HepG2 (cell line): ENCODE data around the gene ESRP2. TPM values are rescaled to one million over a fixed set of nuclear protein-coding genes. Genes with fewer than 3 reads are reported as not detected.

Experiments used
- KDM5B ChIP-seq: sonication (generic); formaldehyde crosslinking; IDR thresholded peaks from 2 replicates; pipeline ENCODE4 v1.4.0; 2020; ENCODE audit warnings: missing genetic modification reagents, mild to moderate bottlenecking, borderline replicate concordance
- MAFF ChIP-seq: IDR thresholded peaks from 2 replicates; pipeline ENCODE4 v1.6.1; 2011; ENCODE audit warnings: low read depth, low read length, improper control_type of control experiment
- RAD21 ChIP-seq: fragments of 450-650 bp; formaldehyde crosslinking; IDR thresholded peaks from 2 replicates; pipeline ENCODE4 v1.5.0; 2020; ENCODE audit warnings: mild to moderate bottlenecking
- RARA ChIP-seq: IDR thresholded peaks from 2 replicates; pipeline ENCODE4 v1.6.1; 2016; ENCODE audit warnings: missing genetic modification reagents, missing compliant biosample characterization
- SKI ChIP-seq: fragments of 450-650 bp; IDR thresholded peaks from one replicate; pipeline ENCODE4 v1.6.1; 2018; ENCODE audit warnings: mild to moderate bottlenecking; ENCODE audit not compliant: partially characterized antibody
- TEAD3 ChIP-seq: optimal IDR thresholded peaks from 2 replicates; pipeline ENCODE3; 2016; ENCODE audit warnings: borderline replicate concordance
- ZNF678 ChIP-seq: sonication (generic); formaldehyde crosslinking; IDR thresholded peaks from 2 replicates; pipeline ENCODE4 v1.4.0; 2020; ENCODE audit warnings: mild to moderate bottlenecking, missing genetic modification reagents
- polyA plus RNA-seq, 8 experiments: library from polyadenylated mRNA; depleted of rRNA in 3 of 8; stranded (reverse) in 7 of 8; unstranded in 1 of 8; fragments of >200 nt; fragmentation: Illumina TruSeq in 4 of 8; extraction: Trizol in 4 of 8; gene quantifications; 2 replicates each; pipeline versions ENCODE4 v1.2.1 to v1.2.3, GENCODE V29; 2011 to 2016; ENCODE audit warnings: low read depth in 4 of 8, missing spikeins in 1 of 8, mixed read lengths in 1 of 8; ENCODE audit not compliant: insufficient read depth in 1 of 8
- total RNA-seq, 5 experiments: library from RNA; depleted of rRNA; stranded (reverse); fragments of >200 nt; fragmentation: Illumina TruSeq; extraction: Trizol; gene quantifications; 2 replicates each; pipeline ENCODE4 v1.2.3, GENCODE V29; 2016; ENCODE audit warnings: low read depth in 1 of 5
- TF ChIP-seq, protein P1 (sequence below): sonication (generic); formaldehyde crosslinking; IDR thresholded peaks from 2 replicates; pipeline ENCODE4 v1.4.0; 2020; ENCODE audit warnings: missing genetic modification reagents
- TF ChIP-seq, protein P2 (sequence below): sonication (generic); formaldehyde crosslinking; IDR thresholded peaks from 2 replicates; pipeline ENCODE4 v1.4.0; 2020; ENCODE audit warnings: missing genetic modification reagents, mild to moderate bottlenecking, borderline replicate concordance
- TF ChIP-seq, protein P3 (sequence below): sonication (generic); formaldehyde crosslinking; IDR thresholded peaks from 2 replicates; pipeline ENCODE4 v1.4.0; 2020; ENCODE audit warnings: missing genetic modification reagents, mild to moderate bottlenecking, borderline replicate concordance
- TF ChIP-seq, protein P4 (sequence below): sonication (generic); formaldehyde crosslinking; IDR thresholded peaks from 2 replicates; pipeline ENCODE4 v1.4.0; 2020; ENCODE audit warnings: mild to moderate bottlenecking, missing genetic modification reagents, borderline replicate concordance
- TF ChIP-seq, protein P5 (sequence below): sonication (generic); formaldehyde crosslinking; IDR thresholded peaks from 2 replicates; pipeline ENCODE4 v1.9.0; 2021; ENCODE audit warnings: missing genetic modification reagents, borderline replicate concordance
- TF ChIP-seq, protein P6 (sequence below): IDR thresholded peaks from 2 replicates; pipeline ENCODE4 v1.6.1; 2016; ENCODE audit warnings: missing biosample characterization, missing genetic modification reagents, low read depth

The ESRP2 gene
- total and polyA plus RNA-seq, 2 of the 13 experiments (the other 11 are each of a cell fraction or from before 2014, with no cell fraction given), result 21.1 to 32.4 TPM

DNA sequence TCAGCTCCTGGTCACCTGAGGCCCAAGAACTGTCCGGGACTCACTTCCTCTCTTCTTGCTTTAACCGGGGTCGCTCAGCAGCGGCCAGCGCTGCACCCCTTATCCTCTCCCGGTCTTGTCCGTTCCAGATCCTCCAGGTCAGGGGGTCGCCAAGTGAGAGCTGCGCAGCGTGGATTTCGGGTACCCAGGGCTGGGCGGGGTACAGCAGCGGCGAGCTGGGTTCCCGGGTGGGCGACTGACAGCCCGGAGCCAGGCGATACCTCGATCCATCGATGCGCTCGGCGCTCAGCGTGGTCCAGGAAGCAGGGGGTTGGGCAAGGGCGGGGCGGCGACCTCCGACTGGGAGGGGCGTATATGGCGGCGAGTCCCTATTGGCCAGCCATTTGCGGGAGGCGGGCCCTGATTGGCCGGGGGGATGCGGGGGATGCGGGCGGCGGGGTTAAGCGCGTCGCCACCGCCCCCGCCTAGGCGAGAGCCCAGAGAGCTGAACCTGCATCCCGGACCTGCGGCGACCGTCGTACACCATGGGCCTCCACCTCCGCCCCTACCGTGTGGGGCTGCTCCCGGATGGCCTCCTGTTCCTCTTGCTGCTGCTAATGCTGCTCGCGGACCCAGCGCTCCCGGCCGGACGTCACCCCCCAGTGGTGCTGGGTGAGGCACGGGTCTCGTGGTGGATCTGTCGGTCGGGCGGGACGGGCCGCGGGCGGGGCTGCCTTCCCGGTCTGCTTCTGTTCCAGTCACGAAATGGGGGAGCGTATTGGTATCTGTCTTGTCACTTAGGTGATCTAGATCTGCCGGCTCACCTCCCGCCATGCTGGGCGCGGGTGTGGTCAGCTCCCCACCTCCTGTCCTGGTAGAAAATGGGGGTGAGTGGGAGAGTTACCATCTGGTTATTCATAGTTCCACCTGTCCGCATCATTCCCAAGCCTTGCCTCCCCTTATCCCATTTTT, 9.3 kb upstream of the ESRP2 start, which contains the start of gene PLA2G15 (continued):
- TF ChIP-seq TEAD3 (CRISPR knock-in tag) (peak; percentile 63), SKI (no peak), KDM5B (CRISPR knock-in tag) (peak; percentile 87), MAFF (peak; percentile 21; the same call in 1 of the 2 replicates), RARA (CRISPR knock-in tag) (no peak; the same call in 1 of the 2 replicates), ZNF678 (CRISPR knock-in tag) (no peak), RAD21 (CRISPR knock-in tag) (0 out of 2 replicates have a peak, but pooled peaks have one; percentile 12)
- TF ChIP-seq, protein P1, sequence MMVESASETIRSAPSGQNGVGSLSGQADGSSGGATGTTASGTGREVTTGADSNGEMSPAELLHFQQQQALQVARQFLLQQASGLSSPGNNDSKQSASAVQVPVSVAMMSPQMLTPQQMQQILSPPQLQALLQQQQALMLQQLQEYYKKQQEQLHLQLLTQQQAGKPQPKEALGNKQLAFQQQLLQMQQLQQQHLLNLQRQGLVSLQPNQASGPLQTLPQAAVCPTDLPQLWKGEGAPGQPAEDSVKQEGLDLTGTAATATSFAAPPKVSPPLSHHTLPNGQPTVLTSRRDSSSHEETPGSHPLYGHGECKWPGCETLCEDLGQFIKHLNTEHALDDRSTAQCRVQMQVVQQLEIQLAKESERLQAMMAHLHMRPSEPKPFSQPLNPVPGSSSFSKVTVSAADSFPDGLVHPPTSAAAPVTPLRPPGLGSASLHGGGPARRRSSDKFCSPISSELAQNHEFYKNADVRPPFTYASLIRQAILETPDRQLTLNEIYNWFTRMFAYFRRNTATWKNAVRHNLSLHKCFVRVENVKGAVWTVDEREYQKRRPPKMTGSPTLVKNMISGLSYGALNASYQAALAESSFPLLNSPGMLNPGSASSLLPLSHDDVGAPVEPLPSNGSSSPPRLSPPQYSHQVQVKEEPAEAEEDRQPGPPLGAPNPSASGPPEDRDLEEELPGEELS (CRISPR knock-in tag), result peak; percentile 35; the same call in 1 of the 2 replicates
- TF ChIP-seq, protein P2, sequence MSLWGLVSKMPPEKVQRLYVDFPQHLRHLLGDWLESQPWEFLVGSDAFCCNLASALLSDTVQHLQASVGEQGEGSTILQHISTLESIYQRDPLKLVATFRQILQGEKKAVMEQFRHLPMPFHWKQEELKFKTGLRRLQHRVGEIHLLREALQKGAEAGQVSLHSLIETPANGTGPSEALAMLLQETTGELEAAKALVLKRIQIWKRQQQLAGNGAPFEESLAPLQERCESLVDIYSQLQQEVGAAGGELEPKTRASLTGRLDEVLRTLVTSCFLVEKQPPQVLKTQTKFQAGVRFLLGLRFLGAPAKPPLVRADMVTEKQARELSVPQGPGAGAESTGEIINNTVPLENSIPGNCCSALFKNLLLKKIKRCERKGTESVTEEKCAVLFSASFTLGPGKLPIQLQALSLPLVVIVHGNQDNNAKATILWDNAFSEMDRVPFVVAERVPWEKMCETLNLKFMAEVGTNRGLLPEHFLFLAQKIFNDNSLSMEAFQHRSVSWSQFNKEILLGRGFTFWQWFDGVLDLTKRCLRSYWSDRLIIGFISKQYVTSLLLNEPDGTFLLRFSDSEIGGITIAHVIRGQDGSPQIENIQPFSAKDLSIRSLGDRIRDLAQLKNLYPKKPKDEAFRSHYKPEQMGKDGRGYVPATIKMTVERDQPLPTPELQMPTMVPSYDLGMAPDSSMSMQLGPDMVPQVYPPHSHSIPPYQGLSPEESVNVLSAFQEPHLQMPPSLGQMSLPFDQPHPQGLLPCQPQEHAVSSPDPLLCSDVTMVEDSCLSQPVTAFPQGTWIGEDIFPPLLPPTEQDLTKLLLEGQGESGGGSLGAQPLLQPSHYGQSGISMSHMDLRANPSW (CRISPR knock-in tag), result 0 out of 2 replicates have a peak, but pooled peaks have one; percentile 24
- TF ChIP-seq, protein P3, sequence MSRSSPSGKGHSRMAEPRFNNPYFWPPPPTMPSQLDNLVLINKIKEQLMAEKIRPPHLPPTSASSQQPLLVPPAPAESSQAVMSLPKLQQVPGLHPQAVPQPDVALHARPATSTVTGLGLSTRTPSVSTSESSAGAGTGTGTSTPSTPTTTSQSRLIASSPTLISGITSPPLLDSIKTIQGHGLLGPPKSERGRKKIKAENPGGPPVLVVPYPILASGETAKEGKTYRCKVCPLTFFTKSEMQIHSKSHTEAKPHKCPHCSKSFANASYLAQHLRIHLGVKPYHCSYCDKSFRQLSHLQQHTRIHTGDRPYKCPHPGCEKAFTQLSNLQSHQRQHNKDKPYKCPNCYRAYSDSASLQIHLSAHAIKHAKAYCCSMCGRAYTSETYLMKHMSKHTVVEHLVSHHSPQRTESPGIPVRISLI (CRISPR knock-in tag), result 0 out of 2 replicates have a peak, but pooled peaks have one; percentile 48
- TF ChIP-seq, protein P4, sequence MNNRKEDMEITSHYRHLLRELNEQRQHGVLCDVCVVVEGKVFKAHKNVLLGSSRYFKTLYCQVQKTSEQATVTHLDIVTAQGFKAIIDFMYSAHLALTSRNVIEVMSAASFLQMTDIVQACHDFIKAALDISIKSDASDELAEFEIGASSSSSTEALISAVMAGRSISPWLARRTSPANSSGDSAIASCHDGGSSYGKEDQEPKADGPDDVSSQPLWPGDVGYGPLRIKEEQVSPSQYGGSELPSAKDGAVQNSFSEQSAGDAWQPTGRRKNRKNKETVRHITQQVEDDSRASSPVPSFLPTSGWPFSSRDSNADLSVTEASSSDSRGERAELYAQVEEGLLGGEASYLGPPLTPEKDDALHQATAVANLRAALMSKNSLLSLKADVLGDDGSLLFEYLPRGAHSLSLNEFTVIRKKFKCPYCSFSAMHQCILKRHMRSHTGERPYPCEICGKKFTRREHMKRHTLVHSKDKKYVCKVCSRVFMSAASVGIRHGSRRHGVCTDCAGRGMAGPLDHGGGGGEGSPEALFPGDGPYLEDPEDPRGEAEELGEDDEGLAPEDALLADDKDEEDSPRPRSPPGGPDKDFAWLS (CRISPR knock-in tag), result no peak
- TF ChIP-seq, protein P5, sequence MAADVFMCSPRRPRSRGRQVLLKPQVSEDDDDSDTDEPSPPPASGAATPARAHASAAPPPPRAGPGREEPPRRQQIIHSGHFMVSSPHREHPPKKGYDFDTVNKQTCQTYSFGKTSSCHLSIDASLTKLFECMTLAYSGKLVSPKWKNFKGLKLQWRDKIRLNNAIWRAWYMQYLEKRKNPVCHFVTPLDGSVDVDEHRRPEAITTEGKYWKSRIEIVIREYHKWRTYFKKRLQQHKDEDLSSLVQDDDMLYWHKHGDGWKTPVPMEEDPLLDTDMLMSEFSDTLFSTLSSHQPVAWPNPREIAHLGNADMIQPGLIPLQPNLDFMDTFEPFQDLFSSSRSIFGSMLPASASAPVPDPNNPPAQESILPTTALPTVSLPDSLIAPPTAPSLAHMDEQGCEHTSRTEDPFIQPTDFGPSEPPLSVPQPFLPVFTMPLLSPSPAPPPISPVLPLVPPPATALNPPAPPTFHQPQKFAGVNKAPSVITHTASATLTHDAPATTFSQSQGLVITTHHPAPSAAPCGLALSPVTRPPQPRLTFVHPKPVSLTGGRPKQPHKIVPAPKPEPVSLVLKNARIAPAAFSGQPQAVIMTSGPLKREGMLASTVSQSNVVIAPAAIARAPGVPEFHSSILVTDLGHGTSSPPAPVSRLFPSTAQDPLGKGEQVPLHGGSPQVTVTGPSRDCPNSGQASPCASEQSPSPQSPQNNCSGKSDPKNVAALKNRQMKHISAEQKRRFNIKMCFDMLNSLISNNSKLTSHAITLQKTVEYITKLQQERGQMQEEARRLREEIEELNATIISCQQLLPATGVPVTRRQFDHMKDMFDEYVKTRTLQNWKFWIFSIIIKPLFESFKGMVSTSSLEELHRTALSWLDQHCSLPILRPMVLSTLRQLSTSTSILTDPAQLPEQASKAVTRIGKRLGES, result no peak
- TF ChIP-seq, protein P6, sequence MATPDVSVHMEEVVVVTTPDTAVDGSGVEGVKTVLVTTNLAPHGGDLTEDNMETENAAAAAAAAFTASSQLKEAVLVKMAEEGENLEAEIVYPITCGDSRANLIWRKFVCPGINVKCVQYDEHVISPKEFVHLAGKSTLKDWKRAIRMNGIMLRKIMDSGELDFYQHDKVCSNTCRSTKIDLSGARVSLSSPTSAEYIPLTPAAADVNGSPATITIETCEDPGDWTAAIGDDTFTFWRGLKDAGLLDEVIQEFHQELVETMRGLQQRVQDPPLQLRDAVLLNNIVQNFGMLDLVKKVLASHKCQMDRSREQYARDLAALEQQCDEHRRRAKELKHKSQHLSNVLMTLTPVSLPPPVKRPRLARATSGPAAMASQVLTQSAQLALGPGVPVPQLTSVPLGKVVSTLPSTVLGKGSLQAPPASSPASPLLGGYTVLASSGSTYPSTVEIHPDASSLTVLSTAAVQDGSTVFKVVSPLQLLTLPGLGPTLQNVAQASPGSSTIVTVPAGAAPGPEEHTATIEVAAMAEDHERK (CRISPR knock-in tag), result no peak
